Muscle layer of colon (tissue), 2 donors: ENCODE results near the gene ABCC3.

Experiments
- H3K27ac ChIP-seq: one replicate; pipeline ENCODE4 v1.7.0; 2013; ENCODE audit warnings: low read depth, mild to moderate bottlenecking, low read length, moderate library complexity
- H3K27me3 ChIP-seq, 2 donors: one replicate each; pipeline ENCODE4 v1.7.0; 2013; ENCODE audit warnings: low read length in 2 of 2, mild to moderate bottlenecking in 2 of 2; ENCODE audit not compliant: insufficient read depth in 2 of 2, control insufficient read depth in 1 of 2
- H3K36me3 ChIP-seq: one replicate; pipeline ENCODE4 v1.7.0; 2013; ENCODE audit warnings: mild to moderate bottlenecking, low read length; ENCODE audit not compliant: insufficient read depth
- H3K4me1 ChIP-seq: one replicate; pipeline ENCODE4 v1.7.0; 2013; ENCODE audit warnings: mild to moderate bottlenecking, low read length; ENCODE audit not compliant: insufficient read depth
- H3K4me3 ChIP-seq, 2 donors: one replicate each; pipeline ENCODE4 v1.7.0; 2013; ENCODE audit warnings: low read length in 2 of 2, low read depth in 1 of 2, mild to moderate bottlenecking in 1 of 2, moderate library complexity in 1 of 2
- H3K9ac ChIP-seq: one replicate; pipeline ENCODE4 v1.7.0; 2013; ENCODE audit warnings: low read length
- H3K9me3 ChIP-seq: one replicate; pipeline ENCODE4 v1.7.0; 2013; ENCODE audit warnings: mild to moderate bottlenecking, low read length
- donor health status: abdominal sarcoma.
- donor health status: Adenocarcinoma of cecum.

ABCC3 gene

GRCh38 chr17:50640686-50641351 lies 6.1 kb downstream of the ABCC3 start:
- H3K4me3 ChIP-seq = no peak overlapping the region
- no peak overlapping the region for H3K27ac ChIP-seq
- no peaks in the 10 kb centered on the region for H3K36me3 ChIP-seq
- H3K9ac ChIP-seq = no peak overlapping the region
- H3K4me1 ChIP-seq = peaks cover 13% of the 10 kb centered on the region
- H3K27me3 ChIP-seq = peaks cover 5 to 11% of the 10 kb centered on the region in 2 donors
- no peaks in the 10 kb centered on the region for H3K9me3 ChIP-seq

GRCh38 chr17:50641357-50641756 lies 6.7 kb downstream of the ABCC3 start:
- peaks cover 0 to 5% of the 10 kb centered on the region in 2 donors for H3K27me3 ChIP-seq
- no peak overlapping the region for H3K4me3 ChIP-seq
- no peak overlapping the region for H3K9ac ChIP-seq
- H3K4me1 ChIP-seq = peaks cover 13% of the 10 kb centered on the region
- no peak overlapping the region for H3K27ac ChIP-seq
- H3K9me3 ChIP-seq = no peaks in the 10 kb centered on the region
- H3K36me3 ChIP-seq = no peaks in the 10 kb centered on the region

GRCh38 chr17:50642071-50642721 lies 7.5 kb downstream of the ABCC3 start:
- H3K36me3 ChIP-seq = no peaks in the 10 kb centered on the region
- no peak overlapping the region for H3K9ac ChIP-seq
- no peaks in the 10 kb centered on the region for H3K27me3 ChIP-seq
- H3K27ac ChIP-seq = no peak overlapping the region
- H3K4me1 ChIP-seq = peaks cover 13% of the 10 kb centered on the region
- no peaks in the 10 kb centered on the region for H3K9me3 ChIP-seq
- no peak overlapping the region for H3K4me3 ChIP-seq

DNA sequence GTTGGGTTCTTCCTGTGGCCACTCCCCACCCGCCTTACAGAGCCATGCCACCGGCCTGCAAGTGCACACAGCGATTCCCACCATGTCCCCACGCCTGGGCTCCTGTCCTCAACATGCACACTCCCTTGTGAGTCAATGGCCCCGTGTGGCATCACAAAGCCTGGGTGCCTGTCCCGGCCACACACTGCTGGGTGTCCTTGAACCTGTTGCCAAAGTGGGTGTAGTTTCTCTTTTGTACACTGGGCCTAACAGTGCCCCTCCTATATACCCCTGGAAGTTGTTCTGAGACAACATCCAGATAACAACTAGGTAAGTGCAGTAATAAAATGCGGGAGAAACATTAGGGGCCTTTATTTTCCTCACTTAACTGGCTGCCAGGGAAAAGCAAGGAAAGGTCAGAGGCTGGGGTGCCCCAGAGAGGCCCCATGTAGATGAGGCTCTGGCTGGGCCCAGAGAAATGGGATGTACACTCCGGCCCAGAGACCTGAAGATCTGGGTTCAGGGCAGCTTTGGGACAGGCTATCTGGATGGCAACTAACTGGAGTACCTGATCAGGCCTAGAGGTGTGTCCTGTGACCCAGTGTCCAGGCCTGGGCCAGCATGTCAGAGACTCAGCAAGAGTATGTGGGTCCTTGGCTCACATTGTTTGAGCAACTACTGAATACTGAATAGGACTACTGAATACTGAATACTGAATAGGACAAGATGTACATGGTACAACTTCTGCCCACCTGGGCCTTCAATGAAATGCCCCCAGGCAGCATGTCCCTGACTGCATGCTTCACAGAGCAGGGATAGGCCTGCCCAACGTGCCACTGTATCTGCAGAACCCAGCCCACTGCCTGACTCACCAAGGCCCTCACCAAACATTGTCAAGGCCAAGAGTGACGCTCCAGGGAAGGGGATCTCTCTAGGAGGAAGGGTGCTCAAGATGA lies 8.3 kb downstream of the ABCC3 start:
- Histone ChIP-seq H3K4me3 (no peak overlapping the region), H3K36me3 (no peaks in the 10 kb centered on the region), H3K4me1 (peaks cover 13% of the 10 kb centered on the region), H3K27ac (no peak overlapping the region), H3K9me3 (no peaks in the 10 kb centered on the region), H3K9ac (no peak overlapping the region), H3K27me3 (no peaks in the 10 kb centered on the region)

GRCh38 chr17:50645748-50646682 lies 11.3 kb downstream of the ABCC3 start:
- no peaks in the 10 kb centered on the region for H3K4me1 ChIP-seq
- H3K9me3 ChIP-seq = no peaks in the 10 kb centered on the region
- H3K27me3 ChIP-seq = no peaks in the 10 kb centered on the region
- no peak overlapping the region for H3K9ac ChIP-seq
- no peaks in the 10 kb centered on the region for H3K36me3 ChIP-seq
- no peak overlapping the region for H3K27ac ChIP-seq
- no peak overlapping the region for H3K4me3 ChIP-seq

DNA sequence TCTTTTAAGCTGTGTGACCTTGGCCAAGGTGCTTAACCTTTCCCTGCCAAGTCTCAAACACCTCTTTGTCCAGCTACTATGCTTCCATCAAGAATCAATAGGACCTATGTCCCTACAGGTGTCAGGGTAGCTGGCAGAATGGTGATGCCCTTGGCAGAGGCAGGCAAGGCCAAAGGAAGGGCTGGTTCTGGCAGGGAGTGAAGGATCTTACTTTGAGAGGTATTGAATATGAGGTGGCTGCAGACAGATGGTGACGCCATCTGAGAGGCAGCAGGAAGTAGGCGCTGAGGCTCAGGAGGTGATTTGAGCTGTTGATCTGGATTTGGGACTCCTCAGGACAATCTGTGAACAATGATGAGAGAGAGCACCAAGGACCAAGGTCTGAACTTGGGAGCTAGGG lies 12.5 kb downstream of the ABCC3 start:
- no peaks in the 10 kb centered on the region for H3K36me3 ChIP-seq
- no peaks in the 10 kb centered on the region for H3K27me3 ChIP-seq
- no peak overlapping the region for H3K9ac ChIP-seq
- H3K9me3 ChIP-seq = no peaks in the 10 kb centered on the region
- no peak overlapping the region for H3K27ac ChIP-seq
- H3K4me3 ChIP-seq = no peak overlapping the region
- no peaks in the 10 kb centered on the region for H3K4me1 ChIP-seq

GRCh38 chr17:50649042-50649908 lies 14.6 kb downstream of the ABCC3 start:
- H3K27me3 ChIP-seq = no peaks in the 10 kb centered on the region
- H3K27ac ChIP-seq = no peak overlapping the region
- no peaks in the 10 kb centered on the region for H3K9me3 ChIP-seq
- no peak overlapping the region for H3K9ac ChIP-seq
- H3K36me3 ChIP-seq = no peaks in the 10 kb centered on the region
- H3K4me3 ChIP-seq = no peak overlapping the region
- H3K4me1 ChIP-seq = no peaks in the 10 kb centered on the region

DNA sequence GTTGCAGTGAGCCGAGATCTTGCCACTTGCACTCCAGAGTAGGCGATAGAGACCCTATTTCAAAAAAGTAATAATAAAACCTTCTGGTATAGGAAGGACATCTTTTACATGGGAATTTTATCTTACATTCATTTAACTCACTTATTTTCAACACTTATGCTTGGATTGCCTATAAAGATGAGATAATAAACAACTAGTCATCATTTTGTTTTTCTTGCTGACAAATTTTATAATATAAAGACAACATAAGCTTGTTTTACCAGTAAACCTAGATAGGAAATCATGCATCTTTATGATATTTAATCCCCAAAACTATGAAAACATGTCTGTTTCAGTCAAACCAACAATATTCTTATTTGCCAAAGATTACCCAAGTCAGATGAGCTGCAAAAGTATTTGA lies 17.0 kb downstream of the ABCC3 start:
- Histone ChIP-seq H3K4me1 (no peaks in the 10 kb centered on the region), H3K27me3 (no peaks in the 10 kb centered on the region), H3K9me3 (no peaks in the 10 kb centered on the region), H3K9ac (no peak overlapping the region), H3K27ac (no peak overlapping the region), H3K4me3 (no peak overlapping the region), H3K36me3 (no peaks in the 10 kb centered on the region)

DNA sequence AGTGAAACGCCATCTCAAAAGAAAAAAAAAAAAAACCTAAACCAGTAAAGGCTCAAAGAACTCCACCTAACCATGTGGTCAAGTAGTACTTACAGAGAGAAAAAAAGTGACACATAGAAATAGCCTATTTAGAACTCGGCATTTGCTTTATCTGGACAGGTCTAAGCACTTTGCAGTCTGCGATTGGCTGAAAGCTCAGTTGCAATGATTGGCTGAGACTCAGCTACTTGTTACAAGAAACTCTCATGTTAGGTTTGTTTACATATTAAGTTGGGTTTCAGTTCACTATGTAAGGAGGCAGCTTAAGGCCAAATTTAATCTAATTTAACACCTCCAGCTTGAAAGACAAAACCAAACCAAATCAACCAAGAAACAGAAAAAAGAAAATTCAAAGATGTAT lies 19.1 kb downstream of the ABCC3 start:
- H3K36me3 ChIP-seq = no peaks in the 10 kb centered on the region
- H3K27ac ChIP-seq = no peak overlapping the region
- H3K4me1 ChIP-seq = no peaks in the 10 kb centered on the region
- H3K27me3 ChIP-seq = no peaks in the 10 kb centered on the region
- H3K9me3 ChIP-seq = no peaks in the 10 kb centered on the region
- no peak overlapping the region for H3K9ac ChIP-seq
- H3K4me3 ChIP-seq = no peak overlapping the region

DNA sequence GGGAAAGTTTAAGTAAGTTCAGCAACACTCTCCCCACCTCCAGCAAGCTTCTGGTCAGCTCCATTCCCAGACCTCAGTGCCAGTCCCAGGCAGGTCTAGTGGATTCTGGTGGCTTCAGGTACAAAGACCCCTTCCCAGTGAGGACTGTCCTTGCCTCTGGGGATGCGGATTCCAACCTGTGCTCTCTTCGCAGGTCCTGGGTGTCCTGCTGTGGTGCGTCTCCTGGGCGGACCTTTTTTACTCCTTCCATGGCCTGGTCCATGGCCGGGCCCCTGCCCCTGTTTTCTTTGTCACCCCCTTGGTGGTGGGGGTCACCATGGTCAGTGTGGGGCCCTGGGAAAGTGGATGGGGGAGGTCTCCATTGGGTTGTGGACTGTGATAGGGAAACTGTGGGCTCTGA lies 21.8 kb downstream of the ABCC3 start:
- peaks cover 6% of the 10 kb centered on the region for H3K4me1 ChIP-seq
- H3K27ac ChIP-seq = no peak overlapping the region
- H3K9me3 ChIP-seq = no peaks in the 10 kb centered on the region
- no peaks in the 10 kb centered on the region for H3K36me3 ChIP-seq
- H3K27me3 ChIP-seq = no peaks in the 10 kb centered on the region
- H3K9ac ChIP-seq = no peak overlapping the region
- H3K4me3 ChIP-seq = no peak overlapping the region
